Right ventricle myocardium inferior (tissue), 1 donor: ENCODE measurements around the gene TMEM129. TPM values are rescaled to one million over a fixed set of nuclear protein-coding genes. Genes with fewer than 3 reads are reported as not detected.

Experiments
- ATAC-seq: fragments of 200-7000 bp; cut with Tn5 transposase; one replicate; pipeline ENCODE4 v1.9.1; 2020; ENCODE audit warnings: mild to moderate bottlenecking, moderate library complexity
- DNase-seq: peaks from one replicate; pipeline ENCODE4 v3.0.0; 2021; ENCODE audit errors: missing footprints
- intact Hi-C: fragments of 100-400 bp; cut with DNase I; formaldehyde crosslinking; loops from one replicate; pipeline ENCODE4 v1.11.0; 2022
- total RNA-seq: library from RNA; stranded (reverse); fragmentation: NEBNext Ultra II Directional; extraction: Animal tissue kit (Norgen Biotek cat#: 25700); gene quantifications from one replicate; pipeline ENCODE4 v1.2.1, GENCODE V29; 2021
- donor health status: DM: no; HTN: yes; CAD: no; lungs with severe emphysema.

TMEM129 gene
- total RNA-seq, 1 donor from 2014 or later = 26.3 TPM

DNA sequence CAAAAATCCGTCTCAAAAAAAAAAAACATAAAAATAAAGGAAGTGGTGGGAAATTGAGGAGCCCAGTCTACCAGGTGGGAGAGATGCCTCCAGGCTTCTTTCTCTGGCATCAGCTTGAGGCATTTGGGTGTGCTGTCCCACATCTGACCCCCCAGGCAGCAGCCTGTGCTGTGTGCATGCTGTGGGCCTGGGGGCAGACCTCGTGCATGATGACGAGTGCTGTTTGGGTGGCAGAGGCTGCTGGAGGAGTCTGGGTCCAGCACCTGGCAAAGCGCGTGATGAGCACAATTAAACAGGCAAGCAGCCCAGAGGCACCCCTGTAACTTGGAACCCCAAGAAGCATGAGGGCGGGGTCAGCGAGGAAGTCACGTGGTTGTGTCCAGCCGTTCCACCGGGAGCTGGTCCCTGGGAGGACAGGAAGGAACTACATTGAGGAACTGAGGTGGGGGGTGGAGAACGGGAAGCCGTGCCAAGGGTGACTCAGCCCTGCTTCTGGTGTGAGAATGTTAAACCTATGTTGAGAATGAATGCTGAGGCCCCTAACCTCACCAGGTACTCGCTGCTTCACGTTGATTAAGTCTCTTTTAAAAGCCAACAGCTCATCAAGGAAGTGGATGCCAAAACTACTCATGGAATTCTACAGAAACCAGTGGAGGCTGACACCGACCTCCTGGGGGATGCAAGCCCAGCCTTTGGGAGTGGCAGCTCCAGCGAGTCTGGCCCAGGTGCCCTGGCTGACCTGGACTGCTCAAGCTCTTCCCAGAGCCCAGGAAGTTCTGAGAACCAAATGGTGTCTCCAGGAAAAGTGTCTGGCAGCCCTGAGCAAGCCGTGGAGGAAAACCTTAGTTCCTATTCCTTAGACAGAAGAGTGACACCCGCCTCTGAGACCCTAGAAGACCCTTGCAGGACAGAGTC lies 6.3 kb upstream of the TMEM129 start:
- ATAC-seq = peak; percentile 50
- intact Hi-C loops = loop anchor here (2.0 kb wide), 1 partner anchor 33 kb away; no protein-coding TSS in a partner anchor

DNA sequence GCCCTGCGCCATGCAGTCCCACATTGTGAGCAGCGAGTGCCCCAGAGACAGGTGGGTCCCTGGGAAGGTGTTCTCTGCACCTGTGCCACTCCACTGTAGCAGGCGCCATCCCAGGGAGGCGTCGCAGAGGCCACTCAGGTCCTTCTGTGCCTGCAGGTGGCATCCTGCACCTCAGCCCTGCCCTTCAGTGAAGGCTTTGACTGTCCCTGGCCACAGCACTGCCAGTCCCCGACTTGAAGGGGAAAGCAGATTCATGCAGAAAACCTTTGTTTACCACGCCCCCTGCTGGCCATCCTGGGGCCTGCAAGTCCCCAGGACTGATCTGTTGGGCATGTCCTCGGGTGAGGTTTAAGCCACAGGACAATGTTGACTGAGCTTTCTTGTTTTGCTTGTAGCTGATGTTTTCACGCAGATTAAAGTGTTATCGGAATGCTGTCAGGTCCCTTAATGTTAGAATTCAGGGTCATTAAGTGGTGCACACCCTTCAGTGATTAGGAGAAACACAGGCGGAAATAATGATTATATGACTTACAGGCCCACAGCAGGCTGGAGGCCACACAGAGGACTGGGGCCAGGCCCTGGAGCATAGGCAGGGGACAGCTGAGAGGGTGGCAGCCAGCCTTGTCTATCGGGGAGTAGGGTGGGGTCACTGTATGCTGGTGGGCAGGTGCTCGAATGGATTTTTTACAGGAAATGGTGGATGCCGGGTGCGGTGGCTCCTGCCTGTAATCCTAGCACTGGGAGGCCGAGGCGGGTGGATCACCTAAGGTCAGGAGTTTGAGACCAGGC lies 5.2 kb upstream of the TMEM129 start:
- DNase-seq (peak; percentile 92), ATAC-seq (peak; percentile 47)
- intact Hi-C loops = loop anchor here (2.0 kb wide), 1 partner anchor 32 kb away; no protein-coding TSS in a partner anchor

More for the DNA sequence above, 6.3 kb upstream of the TMEM129 start:
- peak; percentile 90 for DNase-seq

DNA sequence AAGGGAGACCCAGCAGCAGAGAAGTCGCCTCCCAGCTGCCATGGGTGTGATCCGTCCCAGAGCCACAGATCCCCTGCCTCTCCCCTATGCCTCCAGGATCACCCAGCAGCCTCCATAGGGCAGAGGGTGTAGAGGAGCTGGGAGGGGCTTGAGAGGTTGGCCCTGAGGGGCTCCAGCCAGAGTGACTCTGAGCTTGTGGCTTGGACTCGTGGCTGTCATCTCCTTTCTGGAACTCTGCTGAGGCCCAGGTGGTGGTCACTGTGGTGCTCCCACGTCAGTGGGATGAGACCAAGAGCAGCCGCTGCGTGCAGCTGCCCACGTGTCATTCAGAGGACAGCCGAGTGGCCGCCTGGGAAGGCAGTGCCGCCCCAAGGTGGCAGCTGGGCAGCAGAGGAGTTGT lies 4.4 kb upstream of the TMEM129 start:
- no peak for DNase-seq
- no peak for ATAC-seq
- intact Hi-C loops = no loop called here

DNA sequence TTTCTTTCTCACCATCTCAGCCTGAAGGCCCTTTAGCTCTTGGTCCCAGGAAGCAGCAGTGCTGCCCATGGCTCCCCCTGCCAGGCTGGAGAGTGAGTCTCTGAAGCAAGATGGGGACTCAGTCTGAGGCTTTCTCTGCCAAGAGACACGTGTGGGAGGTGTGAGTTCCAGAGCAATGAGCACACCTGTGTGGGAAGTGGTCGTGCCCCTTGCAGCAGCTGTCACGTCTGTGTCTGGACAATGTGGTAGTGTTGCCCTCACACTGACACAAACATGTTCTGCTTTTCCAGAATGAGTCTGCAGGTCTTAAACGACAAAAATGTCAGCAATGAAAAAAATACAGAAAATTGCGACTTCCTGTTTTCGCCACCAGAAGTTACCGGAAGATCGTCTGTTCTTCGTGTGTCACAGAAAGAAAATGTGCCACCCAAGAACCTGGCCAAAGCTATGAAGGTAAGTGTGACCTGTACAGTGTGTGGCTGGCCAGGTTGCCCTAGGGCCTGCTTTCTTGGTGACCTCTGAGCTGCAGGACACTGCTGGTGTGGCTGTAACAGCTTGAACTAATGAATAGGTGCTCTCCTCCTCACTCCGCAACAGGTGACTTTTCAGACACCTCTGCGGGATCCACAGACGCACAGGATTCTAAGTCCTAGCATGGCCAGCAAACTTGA lies 2.1 kb upstream of the TMEM129 start:
- intact Hi-C loops = no loop called here
- ATAC-seq (no peak), DNase-seq (peak; percentile 67)

DNA sequence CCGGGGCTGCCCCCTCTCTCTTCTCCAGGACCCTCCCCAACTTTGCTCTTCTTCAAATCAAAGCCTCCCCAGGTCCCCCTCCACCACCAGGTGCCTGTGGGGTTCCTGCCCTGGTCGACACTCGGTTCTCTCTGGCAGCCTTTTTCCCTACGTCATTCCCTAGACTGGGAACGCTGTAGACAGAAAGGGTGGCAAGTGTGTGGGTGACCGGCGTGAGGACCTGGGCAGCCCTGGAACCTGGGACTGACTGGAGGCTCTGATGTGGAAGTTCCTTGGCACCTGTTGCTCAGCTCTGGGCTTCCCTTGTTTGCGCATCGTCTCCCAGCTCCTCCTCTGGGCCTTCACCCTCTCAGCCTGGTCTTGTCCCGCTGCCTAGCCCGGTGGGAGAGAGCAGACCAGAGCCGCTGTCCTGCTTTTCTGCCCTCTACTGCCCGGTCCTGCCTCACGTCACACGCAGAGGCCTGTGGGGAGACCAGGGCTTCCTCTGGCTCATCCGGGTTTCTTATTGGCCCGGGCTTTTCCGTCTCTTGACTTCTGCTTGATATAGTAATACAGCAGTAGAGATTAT lies 1.5 kb upstream of the TMEM129 start:
- ATAC-seq (no peak), DNase-seq (no peak)
- intact Hi-C loops = no loop called here

DNA sequence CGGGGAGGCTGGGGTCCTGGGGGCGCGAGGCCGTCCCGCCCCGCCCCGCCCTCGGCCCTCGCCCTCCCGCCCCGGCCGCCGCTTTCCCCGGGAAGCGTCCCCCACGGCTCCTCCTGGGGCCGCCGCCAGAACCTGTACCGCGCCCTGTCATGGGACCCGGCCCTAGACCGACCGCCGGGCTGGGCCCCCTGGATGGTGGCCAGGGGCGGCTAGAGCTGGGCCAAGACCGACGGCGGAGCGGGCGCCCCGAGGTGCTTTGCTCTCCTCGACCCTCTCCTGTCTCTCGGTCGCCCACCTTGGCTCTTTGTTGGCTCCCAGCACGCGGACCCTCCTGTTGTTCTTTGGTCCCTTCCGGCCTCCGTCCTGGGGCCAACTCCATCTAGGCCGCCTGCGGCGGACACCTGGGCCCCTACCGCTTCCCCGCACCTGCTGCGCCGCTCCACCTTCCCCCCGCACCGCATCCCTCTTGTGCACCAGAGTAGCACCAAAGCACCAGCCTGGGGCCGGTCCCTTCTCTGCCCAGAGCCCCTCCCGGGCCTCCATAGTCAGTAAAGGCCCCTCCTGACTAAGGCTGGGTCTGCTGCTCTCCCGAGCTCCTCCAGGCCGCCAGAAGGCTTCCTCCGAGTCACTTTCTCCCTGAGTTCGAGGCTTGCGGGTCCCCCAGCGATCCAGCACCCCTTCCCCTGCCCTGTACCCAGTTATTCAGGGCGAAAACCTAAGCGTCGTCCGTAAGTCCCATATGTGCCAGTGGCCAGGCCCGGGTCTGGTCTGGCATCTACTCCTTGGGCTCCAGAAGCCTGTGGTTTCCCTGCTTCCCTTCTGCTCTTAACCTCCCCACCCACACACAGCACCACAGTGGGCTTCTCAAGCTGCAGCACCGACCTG lies 785 bp upstream of the TMEM129 start:
- intact Hi-C loops = no loop called here
- ATAC-seq (no peak), DNase-seq (no peak)

DNA sequence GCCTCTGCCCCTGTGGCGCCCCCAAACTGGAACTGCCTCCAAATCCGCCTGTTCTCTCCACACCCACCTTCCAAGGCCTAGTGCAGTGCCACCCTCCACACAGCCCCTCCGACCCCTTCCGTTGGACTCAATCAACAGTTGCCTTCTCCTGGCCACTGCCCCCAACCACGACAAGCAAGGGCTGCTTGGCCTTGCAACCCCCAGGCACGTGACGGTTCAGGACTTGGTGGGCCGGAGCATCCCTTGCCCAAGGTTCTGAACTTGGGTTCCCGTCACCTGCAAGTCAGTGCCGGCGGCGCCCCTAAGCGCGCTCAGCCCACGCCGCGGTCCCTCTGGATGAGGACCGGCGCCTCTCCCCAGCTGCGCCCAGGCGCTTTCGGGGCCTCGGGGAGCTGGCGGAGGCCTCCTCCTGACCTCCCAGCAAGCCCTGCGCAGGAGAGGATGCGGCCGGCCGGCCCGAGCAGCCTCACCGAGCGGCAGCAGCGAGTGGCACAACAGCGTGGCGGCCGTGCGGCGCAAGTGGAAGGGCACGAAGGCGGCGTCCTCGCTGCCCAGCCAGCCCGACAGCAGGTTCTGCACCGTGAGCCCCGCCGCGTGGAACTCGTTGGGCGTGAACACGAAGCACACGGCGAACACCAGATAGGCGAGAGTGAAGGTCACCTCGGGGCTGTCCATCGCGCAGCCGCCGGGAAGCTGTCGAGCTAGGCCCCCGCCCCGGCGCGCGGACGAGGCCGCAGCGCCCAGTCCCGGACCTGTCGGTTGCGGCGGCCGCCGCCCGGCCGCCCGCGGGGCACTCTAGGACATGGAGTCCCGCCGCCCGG lies 750 bp downstream of the TMEM129 start:
- ATAC-seq = peak; percentile 39
- intact Hi-C loops = no loop called here

DNA sequence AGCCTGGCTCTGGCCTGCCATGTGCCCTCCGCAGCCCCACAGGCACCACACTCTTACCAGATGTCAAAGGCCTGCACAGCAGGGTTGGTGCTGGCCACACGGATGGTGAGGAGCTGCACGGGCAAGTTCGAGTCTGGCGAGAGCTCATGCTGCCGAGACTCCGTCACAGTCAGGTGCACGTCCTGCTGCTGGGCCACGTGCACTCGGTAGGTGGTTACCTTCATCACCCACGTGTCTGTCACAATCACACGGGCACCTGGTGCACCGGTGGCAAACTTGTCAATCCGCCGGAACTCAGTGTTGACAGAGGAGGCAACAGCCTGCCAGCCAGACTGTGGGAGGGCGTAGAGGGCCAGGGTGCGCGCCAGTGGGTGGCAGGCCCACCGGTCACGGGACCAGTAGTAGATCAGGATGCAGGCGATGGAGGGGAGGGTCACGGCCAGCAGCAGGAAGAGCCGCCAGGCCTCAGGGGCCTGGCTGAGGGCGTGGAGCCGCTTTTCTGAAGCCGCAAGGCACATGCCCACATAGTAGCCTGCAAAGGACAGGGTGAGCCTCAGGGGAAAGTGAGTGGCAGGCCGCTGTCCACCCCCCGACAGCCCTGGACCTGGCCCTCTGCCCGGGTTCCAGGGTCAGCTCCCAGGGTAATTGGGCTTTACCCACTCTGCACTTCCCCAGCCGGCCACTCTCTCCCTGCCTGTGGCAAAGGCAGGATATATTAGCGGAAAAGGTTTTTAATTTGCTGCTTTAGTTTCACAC lies 2.9 kb downstream of the TMEM129 start:
- intact Hi-C loops = no loop called here
- ATAC-seq (no peak), DNase-seq (no peak)

More for the DNA sequence above, 750 bp downstream of the TMEM129 start:
- DNase-seq = peak; percentile 84

DNA sequence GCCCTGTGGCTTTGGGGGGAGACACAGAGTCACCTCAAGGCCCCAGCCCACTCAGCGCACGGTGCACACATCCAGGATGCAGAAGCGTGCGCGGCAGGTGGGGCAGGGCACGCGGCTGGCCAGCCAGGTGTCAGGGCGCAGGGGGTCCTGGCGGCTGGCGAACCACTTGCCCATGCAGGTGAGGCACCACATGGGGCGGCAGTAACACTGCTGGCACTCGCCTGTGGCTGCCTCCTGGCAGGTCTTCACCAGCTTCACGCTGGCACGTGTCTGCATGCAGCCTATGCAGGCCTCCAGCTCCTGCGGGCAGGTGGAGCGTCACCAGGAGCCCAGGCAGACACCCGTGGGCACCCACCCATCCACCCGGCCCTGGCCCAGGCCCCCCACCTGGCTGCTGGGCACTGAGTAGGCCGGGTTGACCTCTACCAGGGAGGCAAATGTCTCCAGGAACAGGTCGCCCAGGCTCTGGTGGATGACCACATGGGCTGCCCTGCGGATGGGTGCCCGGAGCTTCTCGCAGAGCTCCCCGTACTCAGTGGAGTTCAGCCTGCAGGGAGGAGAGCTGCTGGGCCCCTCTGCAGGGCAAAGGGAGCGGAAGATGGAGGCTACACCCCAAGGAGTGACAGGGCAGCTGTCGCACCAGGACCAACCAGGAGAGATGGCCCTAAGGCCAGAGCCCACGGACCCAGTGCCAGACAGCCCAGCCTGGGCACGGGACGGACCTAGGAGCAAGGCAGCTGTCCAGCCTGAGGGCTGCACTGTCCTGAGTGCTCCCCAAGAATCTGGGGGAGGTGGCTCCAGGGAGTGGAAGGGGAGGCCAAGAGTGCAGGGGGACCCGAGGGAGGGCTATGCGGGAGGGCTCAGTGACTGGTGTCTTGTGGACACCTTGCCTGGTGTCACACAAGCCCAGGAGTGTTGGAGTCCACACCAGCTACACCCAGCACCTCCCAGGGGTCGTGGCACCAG lies 3.7 kb downstream of the TMEM129 start:
- ATAC-seq = no peak
- intact Hi-C loops = no loop called here
- DNase-seq = no peak

DNA sequence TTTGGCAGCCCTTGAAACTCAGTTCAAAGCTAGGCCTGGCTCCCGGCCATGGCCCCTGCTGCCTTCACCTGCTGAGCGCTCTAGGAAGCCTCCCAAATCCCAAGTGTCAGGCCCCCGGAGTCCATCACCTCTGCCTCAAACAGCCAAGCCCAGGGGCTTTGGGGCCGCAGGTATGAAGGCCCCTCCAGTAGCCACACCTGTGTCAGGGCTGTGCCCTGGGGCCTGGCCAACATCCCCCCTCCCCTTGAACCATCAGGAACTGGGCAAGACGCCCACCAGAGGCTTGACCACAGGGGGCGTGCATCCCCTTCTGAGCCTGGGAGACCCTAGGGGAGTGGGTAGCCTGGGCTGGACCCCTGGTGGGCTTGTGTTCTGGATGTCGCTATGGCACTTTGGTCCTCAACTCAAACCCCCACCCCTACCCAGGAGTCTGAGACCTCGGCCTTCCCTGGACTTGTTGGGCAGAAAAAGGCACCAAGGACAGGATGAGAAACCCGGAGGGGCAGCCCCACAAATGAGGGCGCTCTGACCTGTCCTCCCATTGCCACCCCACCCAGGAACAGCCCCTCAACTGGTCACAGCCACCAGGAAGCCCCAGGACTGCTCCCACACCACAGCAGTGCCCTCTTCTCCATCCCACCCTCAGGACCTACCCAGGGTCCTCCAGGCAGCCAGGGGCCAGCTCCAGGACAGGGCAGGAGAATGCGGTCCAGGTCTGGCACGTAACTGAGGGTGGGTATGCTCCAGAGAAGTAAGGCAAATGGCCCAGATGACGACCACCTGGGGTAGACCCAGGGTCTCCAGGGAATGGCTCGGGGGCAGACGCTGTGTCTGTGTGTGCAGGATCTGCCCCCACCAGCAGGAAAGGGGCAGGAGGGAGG lies 4.8 kb downstream of the TMEM129 start:
- DNase-seq = no peak
- intact Hi-C loops = no loop called here
- no peak for ATAC-seq

DNA sequence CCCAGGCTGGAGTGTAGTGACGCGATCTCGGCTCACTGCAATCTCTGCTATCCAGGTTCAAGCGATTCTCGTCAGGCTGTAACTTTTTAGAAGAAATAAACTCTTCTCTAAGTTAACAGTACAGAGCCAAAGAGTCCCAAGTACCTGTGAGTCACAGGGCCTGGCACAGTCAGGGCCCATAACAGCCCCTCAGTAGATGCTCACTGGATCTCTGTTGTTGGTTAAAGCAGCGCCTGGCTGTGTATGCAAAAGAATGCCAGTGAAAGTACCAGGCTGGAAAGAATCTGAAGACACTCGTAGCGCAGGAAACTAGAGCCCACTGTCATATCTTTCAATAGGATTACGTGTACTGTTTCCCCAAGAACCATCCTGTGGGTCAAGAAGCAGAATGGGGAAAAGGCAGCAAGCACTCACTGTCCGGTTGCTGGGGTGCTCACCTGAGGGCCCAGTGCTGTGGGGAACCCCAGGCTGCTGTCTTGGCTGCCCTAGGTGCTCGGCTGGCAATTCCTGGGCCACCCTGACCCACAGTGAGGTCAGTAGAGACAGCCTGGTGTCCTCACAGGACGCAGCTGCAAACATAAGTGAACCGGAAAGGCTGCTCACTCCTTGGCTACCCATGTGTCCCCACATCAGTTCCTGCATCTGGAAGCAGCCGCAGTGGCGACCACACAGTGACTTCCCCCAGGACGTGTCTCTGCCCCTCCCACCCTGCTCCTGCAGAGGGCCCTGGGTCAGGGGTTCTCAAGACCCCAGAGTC lies 5.9 kb downstream of the TMEM129 start:
- intact Hi-C loops = no loop called here
- no peak for ATAC-seq
- DNase-seq = no peak

DNA sequence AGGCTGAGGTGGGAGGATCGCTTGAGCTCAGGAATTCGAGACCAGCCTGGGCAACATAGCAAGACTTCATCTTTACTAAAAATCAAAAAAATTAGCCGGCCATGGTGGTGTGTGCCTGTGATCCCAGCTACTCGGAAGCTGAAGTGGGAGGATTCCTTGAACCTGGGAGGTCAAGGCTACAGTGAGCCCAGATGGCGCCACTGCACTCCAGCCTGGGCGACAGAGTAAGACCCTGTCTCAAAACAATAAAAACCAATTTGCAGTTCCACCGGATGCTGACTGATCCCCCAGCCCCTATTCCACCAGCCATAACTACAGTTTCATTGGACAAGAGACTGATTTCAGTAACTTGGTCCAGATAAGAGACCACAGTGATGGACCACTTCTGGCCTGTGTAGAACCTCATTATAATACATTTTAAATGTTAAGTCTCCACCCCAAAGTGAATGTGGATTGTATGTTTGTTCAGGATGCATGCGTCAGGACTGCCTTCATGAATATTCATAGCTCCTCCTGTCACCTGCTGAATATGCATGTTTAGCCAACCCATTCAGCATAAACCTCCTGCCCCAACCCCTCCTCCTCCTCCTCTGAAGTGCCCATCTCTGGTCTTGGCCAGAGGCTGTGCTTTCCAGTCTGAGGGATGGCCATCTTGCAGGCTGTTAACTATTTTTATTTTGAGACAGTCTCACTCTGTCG lies 6.7 kb downstream of the TMEM129 start:
- intact Hi-C loops = no loop called here
- no peak for DNase-seq
- no peak for ATAC-seq
